AG10803 (cell line): ENCODE data around the gene KIF1B.
A peak's percentile ranks its signal among the peaks of the same experiment; 100 is the strongest.

Source experiments
- DNase-seq: peaks from one replicate; pipeline ENCODE4 v3.0.0; 2010; ENCODE audit warnings: low read depth
- H3K4me3 ChIP-seq: 2 replicates; pipeline ENCODE4 v1.5.1; 2011; ENCODE audit warnings: mild to moderate bottlenecking, low read length, control low read depth
- CTCF ChIP-seq: conservative IDR thresholded peaks from 2 replicates; pipeline ENCODE4 v1.5.1; 2011; ENCODE audit warnings: mild to moderate bottlenecking, low read length, control low read depth, inconsistent platforms

KIF1B gene

GRCh38 chr1:10267921-10268320 is 57.6 kb downstream of the KIF1B start:
- TF ChIP-seq CTCF = no peak

GRCh38 chr1:10271090-10271489 is 60.7 kb downstream of the KIF1B start:
- TF ChIP-seq CTCF = no peak
- DNase-seq = no peak
- no peak overlapping the region for H3K4me3 ChIP-seq

More at GRCh38 chr1:10267921-10268320, 57.6 kb downstream of the KIF1B start:
- DNase-seq = no peak
- no peak overlapping the region for H3K4me3 ChIP-seq

- no peak for DNase-seq
- no peak overlapping the region for H3K4me3 ChIP-seq
- no peak for TF ChIP-seq CTCF
Observed at GRCh38 chr1:10271869-10272268, 61.5 kb downstream of the KIF1B start.

GRCh38 chr1:10272274-10272673 is 61.9 kb downstream of the KIF1B start:
- TF ChIP-seq CTCF = no peak
- DNase-seq = no peak
- H3K4me3 ChIP-seq = no peak overlapping the region

- H3K4me3 ChIP-seq = no peak overlapping the region
- DNase-seq = no peak
- TF ChIP-seq CTCF = no peak
Observed at GRCh38 chr1:10278880-10279279, 68.5 kb downstream of the KIF1B start.

GRCh38 chr1:10280439-10281350 is 70.3 kb downstream of the KIF1B start:
- no peak for TF ChIP-seq CTCF
- H3K4me3 ChIP-seq = no peak overlapping the region
- DNase-seq = peak; percentile 62

- no peak overlapping the region for H3K4me3 ChIP-seq
- TF ChIP-seq CTCF = no peak
- no peak for DNase-seq
Observed at GRCh38 chr1:10283318-10283984, 73.1 kb downstream of the KIF1B start.
